Adipose tissue (tissue), 3 donors: ENCODE results near the gene NRF1. TPM values are rescaled to one million over a fixed set of nuclear protein-coding genes. Genes with fewer than 3 reads are reported as not detected.

Experiments
- H3K27ac ChIP-seq: one replicate; pipeline ENCODE4 v1.5.1; 2013; ENCODE audit warnings: low read depth, low read length
- WGBS, 3 donors: extraction: QIAGEN DNeasy Blood & Tissue Kit; methylation state at CpG; one replicate each; pipeline ENCODE4 v1.1.7; 2013; 5-methylcytosine and 5-hydroxymethylcytosine counted together
- polyA plus RNA-seq, 3 donors: library from polyadenylated mRNA; stranded (reverse); fragments of 200-250 nt; gene quantifications; one replicate each; pipeline ENCODE4 v1.2.3, GENCODE V29; 2013
- donor health status: healthy with polysubstance abuse.
- donor health status: Bipolar disorder and iron deficiency.
- donor health status: healthy.

The NRF1 gene
- polyA plus RNA-seq, 3 donors = 4.4 to 7.2 (median 7.0) TPM

DNA sequence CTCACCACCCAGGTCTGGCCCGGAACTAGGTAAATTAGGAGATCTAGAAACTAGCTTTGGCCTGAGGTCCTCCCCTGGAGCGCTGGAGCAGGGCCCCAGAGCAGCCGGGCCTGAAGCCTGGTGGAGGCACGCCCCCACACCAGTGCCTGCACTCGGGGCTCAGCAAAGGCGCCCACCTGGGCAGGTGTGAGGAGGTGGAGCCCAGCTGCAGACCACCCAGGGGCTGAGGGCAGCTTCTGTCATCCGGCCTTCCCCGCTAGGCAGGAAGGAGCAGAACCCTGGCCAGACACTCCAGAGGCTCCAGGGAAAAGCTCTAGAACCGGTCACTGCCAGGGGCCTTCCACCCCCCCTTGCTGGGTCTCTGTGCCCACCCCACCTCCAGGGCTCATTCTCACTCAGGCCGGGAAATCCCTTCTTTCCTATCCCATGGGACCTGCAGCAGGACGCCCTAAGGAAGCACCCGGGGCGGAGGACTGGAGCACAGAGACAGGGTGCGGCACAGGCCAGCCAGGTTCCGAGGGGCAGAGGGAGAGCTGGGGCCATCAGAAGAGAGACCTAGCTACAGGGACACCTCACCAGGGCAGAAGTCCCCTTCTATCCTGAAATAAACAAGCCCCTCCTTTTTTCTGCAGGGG, 161.2 kb downstream of the NRF1 start:
- no peak overlapping the region for H3K27ac ChIP-seq
- WGBS, 3 donors = 77 to 87% (median 81%) methylated on average over 14 to 15 of the region's 15 CpGs

DNA sequence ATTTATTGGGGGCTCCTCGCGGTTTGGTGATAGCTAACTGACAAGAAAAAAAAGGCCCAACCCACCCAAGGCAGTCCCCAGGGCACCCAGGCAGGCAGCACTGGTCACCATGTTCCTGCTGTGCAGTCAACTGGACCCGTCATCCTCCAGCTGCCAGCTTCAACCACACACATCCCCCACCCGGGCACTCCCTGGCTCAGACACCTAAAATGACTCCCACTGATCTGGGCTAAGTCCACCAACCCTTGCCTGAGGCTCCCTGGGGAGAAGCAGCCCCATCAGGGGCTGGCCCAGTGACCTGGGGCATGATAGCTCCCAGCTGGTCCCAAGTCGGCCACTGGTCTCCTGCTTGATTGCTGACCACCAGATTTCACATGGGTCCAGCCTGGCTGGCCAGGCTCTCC, 161.8 kb downstream of the NRF1 start:
- WGBS, 3 donors = 67 to 85% (median 73%) methylated on average over 5 of the region's 5 CpGs
- no peak overlapping the region for H3K27ac ChIP-seq

DNA sequence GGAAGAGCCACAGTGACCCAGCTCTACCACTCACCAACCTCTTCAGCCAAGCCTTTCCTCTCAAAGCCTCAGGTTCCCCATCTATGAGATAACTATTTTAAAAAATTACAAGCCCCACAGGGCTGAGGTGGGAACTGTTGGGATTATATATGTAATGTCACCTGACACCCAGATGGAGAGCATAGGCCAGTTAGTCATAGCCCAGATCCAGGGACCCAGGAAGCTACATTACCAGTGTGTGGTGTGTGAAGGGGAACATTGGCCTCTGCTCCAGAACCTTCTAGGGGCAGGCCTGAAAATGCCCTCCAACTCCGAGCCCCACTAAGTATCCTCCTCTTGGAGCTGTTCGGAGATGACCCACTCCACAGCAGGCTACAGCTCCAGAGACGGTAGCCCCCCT, 162.4 kb downstream of the NRF1 start:
- WGBS, 3 donors = 91 to 98% (median 96%) methylated on average over 3 of the region's 3 CpGs

DNA sequence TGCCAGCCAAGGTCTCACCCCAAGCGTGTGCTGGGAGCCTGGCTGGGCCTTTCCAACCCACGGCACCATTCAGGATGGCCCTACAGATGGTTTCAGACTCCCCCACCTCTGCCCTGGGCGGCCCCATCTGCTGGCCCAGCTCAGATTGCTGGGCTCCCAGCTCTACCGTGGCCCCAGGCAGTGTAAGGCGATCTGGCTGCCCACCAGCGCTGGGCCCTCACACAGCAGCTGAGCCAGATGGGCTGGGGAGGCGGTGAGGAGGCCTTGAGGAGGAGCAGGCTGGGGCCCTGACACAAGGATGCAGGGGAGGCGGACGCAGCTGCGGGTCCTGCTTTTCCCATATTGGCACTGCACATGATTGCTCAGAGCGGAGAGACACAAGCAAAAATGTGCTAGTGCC, 162.8 kb downstream of the NRF1 start:
- no peak overlapping the region for H3K27ac ChIP-seq
- 90 to 93% (median 92%) methylated on average over 11 of the region's 11 CpGs for WGBS, 3 donors

More for the DNA sequence above, 162.4 kb downstream of the NRF1 start:
- H3K27ac ChIP-seq = no peak overlapping the region

DNA sequence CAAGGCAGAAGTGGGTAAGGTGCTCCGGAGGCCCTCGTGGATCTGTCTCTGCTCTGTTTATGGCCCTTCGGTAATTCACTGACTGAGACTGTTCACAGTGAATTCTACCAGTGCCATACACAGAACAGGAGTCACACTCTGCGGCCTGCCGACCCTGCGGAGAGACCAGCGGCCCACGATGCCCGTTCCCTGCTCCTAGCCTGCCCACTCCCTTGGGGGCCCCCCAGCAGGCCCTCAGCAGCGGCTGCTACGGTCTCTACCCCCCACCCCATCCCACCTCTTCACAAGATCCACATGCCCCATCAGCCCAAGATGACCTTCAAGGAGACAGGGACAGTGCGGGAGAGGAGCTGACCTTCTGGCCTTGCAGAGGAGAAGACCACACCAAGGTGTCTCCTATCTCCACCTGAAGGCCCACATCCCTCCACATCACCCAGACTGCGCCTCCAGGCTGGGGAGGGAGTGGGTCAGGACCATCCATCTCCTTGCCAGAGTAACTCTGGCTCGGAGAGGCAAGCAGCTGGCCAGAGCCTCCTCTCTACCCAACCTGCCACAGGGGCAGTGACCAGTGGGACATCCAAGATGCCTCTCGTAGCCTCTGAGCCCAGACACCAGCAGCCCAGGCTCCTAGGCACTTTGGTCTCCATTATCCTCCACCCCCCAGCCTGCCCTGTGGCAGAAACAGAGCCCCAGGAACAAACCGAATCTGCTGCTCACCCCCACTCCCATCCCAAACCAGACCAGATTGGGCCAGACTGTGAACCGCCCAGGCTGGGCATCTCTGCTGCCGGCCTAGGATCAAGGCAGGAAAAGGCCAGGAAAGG, 163.6 kb downstream of the NRF1 start:
- H3K27ac ChIP-seq = no peak overlapping the region
- WGBS, 3 donors = 90 to 93% (median 91%) methylated on average over 17 to 18 of the region's 18 CpGs

DNA sequence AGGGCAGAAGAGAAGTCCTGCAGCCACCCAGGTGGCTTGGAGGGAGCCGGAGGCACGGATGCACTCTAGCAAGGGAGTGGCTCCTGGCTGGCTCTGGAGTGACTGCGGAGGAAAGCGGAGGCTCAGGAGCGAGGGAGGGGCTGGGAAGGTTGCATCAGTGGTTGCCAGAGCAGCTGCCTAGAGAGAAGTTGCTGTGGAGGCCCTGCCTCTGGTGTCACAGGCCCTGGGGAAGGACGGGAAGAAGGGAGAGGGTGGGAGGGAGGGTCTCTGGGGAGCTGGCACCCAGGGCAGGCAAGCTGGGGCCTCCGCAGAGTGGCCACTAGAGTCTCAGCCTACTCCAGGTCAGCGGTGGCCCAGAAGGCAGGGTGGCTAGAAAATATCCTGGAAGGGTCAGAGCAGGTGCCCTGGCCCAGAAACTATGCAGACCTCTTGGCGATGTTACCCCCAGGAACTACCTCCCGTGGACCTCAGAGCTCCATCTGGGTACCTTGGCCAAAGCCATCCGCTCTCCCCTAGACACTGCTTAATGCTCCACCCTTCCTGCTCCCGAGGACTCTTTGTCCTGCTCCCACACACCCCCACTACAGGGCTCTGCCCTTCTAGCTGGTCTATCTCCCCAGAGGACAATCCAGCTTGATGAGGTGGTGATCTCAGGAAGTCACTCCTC, 164.3 kb downstream of the NRF1 start:
- no peak overlapping the region for H3K27ac ChIP-seq
- 63 to 91% (median 77%) methylated on average over 12 of the region's 12 CpGs for WGBS, 3 donors

DNA sequence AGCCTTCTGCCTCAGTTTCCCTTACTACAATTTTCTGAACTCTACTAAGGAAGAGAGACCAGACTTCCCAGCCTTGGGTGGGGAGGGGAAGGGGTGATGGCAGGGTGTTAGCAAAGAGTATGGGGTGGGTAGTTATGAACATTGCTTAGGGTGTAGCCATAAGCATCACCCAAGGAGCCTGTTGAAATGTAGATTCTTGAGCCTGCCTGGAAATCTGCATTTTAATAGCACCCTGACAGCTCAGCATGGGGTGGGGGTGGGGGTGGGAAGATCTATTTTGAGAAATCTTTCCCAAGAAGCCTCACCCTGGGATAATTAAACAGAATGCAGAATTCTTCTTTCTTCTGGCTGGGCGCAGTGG, 164.8 kb downstream of the NRF1 start:
- H3K27ac ChIP-seq = no peak overlapping the region
- 74 to 92% (median 83%) methylated on average over 1 of the region's 1 CpG for WGBS, 3 donors

DNA sequence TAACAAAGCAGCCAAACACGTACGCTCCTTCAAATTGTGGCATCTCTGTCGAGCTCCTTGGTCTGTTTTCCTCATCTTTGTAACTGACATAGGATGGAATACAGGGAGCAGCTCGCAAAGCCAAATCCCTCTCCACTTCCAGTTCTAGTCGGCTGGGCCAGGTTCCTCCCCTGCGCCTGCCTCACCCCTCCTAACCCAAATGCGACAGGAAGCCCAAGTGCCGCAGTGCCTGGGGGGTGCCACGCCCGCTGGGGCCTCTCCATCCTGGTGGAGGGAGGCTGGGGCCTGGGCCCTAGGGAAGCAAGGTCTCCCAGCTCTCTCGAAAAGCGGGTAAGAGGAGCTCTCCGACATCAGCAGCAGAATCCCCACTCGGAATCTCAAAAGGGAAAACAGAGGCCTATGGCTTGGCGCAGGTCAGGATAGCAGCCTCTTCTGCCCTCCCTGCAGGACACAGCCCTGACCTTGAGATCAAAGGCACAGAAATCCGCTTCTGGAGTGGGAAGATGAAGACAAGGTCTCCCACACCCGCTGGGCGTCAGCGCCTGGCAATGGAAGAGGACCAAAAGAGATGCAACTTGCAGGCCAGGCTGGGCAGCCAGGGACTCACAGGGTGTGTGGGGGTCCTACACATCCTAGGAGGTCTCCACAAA, 165.8 kb downstream of the NRF1 start:
- no peak overlapping the region for H3K27ac ChIP-seq
- WGBS, 3 donors = 40 to 78% (median 40%) methylated on average over 19 of the region's 19 CpGs

DNA sequence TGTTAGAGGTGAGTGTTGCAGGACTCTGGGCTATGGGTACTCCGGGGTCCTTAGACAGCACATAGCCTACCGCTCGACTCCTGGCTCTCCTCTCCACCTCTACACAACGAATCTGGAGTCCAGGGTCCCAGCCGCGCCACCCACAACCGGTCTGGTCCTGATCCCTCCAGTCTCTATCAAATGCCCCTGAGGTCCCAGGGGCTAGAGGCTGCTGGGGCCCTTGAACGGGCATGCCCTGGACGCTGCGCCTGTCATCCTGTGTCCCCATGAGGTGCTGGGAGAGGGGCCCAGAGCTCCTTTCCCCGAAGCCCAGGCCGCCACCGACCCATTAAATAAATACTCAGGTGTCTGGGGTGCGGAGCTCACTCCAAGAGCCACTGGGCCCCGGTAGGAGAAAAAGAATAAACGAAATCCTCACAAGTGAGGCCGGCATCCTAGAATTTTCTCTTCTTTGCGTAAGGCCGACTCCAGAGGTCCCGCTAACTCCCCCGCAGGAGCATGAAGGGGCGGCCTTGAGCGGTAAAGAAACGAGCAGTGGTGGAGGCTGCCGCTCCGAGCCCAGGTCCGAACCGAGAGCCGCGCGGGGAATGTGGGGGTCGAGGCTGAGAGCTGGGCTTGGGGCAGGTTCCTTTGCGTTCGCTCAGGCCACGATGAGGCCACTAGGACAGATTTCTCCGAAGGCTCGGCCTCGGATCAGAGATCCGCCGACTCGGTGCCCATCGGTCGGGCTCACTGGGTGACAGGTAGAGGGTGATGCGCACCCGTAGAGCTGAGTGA, 166.7 kb downstream of the NRF1 start:
- no peak overlapping the region for H3K27ac ChIP-seq
- WGBS, 3 donors = 12 to 51% (median 18%) methylated on average over 45 of the region's 45 CpGs

DNA sequence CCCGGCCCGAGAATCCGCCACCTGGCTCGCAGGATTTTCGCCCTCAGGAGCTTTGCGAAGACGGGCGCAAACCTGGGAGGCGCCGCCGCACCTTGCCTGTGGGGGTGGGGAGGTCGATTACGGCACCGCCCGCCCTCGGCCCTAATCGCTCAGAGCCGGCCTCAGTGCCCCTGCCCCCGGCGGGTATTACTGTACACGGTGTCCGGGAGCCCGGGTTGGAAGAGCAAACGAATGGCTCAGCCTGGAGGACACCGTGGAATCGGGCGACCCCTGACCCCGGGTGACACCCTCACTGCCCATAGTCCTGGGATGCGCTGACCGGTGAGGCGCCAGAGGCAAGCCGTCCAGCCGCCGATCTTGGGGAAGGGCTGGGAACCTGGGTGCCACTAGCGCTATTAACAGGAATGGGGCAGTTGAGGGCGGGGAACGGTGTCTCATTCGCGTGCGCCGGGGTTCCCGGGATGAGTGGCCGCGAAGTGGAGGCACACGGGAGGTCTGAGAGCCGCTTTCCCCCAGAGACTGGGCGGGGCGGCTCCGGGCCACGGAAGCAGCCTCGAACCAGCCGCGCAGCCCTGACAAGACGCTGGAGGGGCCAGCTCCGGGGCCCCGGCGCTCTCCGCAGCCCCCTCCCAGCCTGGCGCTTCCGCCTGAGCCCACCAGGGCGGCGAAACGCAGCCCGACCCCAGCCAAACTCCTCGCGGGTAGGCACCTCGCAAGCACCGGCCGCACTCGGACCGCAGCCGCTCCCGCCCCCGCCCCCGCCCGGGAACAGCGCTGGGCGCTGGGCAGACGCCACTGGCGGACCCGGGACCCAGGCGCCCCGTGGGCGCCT, 167.5 kb downstream of the NRF1 start:
- no peak overlapping the region for H3K27ac ChIP-seq
- 2 to 3% (median 2%) methylated on average over 57 to 84 of the region's 84 CpGs for WGBS, 3 donors

DNA sequence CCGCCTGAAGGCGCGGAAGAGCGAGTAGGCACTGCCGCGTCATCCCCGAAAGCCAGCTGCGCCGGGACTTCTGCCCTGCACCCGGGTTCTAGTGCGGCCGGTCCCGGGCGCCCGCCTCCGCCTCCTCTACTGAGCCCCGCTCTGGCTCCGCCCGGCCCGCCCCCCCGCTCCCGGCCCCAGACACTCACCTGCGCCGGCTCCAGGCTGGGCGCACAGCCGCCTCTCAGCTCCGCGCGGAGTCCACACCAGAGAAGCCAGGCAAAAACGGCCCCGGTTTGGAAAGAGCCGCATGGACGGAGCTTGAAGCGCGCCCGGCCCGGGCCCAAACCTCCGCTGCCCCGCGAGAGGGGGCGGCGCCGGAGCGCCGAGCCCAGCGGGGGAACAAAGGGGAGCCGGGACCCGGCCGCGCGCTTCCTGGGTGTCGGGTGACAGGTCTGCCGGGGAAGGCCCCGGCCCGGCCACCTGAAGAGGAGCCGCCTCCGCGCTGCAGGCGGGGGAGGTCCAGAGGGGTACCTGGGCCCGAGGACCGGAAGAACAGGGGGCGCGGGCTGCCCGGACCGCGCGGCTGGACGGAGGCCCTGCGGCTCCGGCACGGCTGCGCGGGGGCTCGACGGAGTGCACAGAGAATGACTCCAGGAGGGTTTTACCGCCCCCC, 168.2 kb downstream of the NRF1 start:
- no peak overlapping the region for H3K27ac ChIP-seq
- WGBS, 3 donors = 1% methylated on average over 65 to 76 of the region's 76 CpGs

DNA sequence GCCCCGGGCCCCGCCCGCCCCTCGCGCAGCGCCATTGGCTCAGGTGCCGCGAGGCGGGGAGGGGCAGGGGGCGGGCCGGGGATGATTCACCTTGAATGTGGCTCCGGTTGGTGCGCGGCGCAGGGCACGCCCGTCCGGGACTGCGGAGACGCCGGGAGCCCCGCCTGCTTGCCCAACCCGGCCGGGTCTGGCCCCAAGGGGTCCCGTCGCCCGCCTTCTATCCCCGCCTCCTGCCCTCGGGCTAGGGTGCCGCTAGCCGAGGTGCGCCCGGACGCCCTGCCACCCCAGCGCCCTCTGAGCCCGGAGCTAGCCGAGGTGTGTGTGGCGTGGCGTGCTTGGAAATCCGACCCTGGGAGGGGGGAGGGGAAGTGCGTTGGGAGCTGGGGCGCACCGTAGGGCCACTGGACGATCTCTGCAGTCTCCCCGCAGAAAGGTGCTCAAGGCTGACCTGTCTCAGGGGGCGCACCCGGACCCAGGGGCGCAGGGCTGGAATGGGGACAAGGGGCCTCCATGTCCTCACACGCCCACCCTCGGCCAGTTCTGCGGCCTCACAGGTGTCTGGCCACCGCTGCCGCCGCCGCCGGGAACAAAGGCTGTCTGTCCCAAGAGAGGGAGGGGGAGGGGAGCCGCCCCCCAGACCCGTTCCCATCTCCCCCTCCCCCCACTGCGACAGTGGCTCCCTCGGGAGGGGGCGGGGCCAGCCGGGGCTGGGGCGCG, 168.9 kb downstream of the NRF1 start:
- no peak overlapping the region for H3K27ac ChIP-seq
- 0 to 4% (median 2%) methylated on average over 46 to 64 of the region's 64 CpGs for WGBS, 3 donors

DNA sequence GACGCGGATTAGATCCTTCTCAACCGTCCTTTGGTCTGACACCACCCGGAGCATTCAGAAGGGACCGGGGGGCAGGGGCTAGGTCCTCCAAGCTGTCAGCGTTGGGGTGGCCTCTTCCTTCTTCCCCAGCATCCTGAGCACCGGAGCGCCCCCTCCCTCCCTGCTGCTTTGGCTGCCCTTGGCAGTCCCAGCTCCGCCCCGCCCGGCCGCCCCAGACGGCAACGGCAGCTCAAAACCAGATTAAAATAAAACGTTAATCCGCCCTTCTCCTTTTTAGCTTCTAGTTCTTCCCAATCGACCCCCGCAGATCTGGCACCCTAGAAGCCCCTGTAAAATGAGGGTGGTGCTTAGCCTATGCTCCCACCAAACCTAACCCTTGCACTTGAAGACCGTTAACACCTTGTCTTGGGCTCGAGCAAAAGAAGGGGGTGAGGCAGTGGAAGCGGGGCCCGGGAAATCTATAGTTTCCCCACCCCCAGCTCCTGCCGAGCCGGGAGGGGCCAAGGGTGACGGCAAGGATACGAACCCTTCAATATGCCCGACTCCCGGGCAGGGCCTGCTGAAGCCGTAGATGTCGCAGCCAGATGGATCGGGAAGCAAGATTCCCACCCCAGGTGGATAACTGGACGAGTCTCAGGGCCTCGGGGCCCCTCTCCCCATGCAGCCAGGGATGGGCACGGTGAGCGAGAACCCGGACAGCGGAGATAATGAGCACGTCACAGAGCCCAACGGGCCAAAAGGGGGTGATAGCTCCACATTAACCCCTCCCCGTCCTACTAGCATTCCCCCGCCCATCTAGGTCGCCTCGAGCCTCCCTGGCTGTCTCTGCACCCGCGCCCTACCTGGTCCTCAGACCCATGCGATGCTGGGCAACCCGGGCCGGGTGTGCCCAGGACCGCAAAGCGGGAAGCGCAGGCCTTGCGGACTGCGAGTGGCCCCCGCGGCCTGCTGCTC, 169.7 kb downstream of the NRF1 start:
- no peak overlapping the region for H3K27ac ChIP-seq
- WGBS, 3 donors = 3 to 4% (median 4%) methylated on average over 51 to 55 of the region's 55 CpGs

DNA sequence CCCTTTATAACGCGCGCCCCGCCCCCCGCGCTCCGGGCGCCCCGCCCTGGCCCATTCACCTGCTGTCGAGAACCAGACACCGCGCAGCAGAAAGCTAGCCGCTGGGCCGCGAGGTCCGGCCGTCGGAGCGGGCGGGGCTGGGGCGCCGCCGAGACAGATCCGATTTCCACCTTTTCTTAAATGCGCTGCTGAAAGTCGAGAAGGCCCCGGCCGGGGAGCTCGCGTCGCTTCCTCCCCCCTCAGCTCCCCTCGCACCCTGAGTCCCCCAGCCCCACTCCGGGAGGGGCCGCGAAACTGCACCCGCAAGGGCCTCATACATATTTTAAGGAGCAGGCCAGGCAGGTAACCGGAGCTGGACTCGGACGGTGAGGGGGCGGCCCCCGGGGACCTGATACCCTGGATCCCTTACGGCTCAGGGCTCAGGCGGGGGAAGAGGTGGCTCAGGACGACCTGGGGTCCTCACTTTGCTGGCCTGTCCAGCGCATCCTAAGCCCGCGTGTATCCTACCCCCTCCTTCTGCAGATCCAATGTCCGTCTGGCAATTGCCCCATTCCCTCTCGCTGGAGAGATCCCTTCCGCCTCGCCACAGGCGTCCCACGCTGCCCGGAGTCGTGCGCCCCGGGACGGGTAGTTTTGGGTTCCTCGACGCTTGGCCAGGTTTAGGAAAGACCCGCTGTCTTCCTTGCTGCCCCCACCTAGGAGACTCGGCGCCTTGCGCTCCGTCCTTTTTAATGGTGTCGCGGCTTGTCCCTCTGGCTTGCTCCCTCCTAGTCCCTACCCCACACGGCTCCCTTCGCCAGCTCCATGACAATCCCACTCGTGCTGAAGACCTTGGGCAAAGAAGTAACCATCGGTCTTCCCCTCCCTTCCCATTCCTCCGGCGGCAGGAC, 170.7 kb downstream of the NRF1 start:
- H3K27ac ChIP-seq = no peak overlapping the region
- WGBS, 3 donors = 3 to 16% (median 3%) methylated on average over 58 to 72 of the region's 73 CpGs
